ENCODE results near the gene MICAL2.

GRCh38 chr11:12085371-12086251, 24.8 kb upstream of the MICAL2 start:
- no peak for TF ChIP-seq POLR2AphosphoS5 (IDR thresholded peaks at IDR 0.05; ENCODE audit: low read depth, low read length)
- TF ChIP-seq TAF1 (IDR thresholded peaks at IDR 0.05; ENCODE audit: low read depth, low read length) = no peak
